Superior temporal gyrus (tissue), 1 donor: ENCODE results near the gene TMEM240.
"Not testable (repeated sequence)": the region's sequence is repeated elsewhere in the genome, so short reads cannot be mapped to it uniquely, and the experiment has no call there.

Source experiments
- DNase-seq: peaks from one replicate; pipeline ENCODE4 v3.0.0-alpha.2; 2016; ENCODE audit errors: extremely low spot score

TMEM240 gene

DNA sequence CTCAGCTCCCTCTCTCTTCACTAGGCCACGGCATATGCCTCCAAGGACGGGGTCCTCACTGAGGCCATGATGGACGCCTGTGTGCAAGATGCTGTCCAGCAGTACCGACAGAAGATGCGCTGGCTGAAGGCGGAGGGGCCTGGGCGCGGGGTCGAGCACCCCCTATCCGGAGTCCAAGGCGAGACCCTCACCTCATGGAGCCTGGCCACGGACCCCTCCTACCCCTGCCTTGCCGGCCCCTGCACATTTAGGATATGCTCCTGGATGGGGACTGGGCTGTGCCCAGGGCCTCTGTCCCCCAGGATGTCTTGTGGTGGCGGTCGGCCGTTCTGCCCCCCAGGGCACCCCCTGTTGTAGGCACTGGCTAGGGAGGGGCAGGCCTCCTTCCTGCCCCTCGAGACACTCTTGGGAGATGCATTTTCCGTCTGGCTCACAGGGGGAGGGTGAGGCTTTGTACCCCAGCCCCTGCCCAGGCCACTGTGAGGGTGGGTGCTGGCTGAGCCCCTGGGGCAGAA is 44.9 kb downstream of the TMEM240 start:
- not testable (repeated sequence) for DNase-seq

DNA sequence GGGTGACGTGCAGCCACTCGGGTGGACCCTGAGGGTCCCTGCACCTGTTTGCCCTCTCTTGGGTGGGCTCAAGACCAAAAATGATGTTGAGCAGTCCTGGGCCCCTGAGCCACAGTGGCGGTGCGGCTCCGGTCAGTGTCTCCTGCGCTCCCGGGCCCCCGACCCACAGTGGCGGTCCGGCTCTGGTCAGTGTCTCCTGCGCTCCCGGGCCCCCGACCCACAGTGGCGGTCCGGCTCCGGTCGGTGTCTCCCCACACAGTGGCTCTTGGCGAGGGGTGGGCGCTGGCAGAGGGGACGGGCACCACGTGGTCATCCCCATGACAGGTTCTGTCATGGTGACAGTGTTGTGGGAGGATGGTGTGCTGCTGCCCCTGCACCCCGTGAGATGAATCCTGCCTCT is 46.1 kb downstream of the TMEM240 start:
- DNase-seq, result not testable (repeated sequence)

DNA sequence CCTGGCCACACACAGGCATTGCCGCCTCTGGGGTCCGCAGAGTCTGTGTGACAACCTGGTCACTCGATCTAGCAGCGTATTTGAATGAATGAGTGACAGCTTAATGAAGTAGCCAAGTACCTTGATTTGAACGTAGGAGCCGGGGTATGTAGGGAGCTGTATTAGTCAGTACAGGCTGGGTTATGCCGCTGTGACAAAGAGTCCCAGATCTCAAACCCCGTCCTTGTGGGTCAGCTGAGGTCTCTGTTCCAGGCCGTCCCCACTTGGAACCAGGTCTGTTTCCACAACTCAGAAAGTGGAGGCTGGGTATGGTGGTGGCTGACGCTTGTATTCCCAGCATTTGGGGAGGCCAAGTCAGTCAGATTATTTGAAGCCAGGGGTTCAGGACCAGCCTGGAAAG is 48.8 kb downstream of the TMEM240 start:
- DNase-seq, result no peak

DNA sequence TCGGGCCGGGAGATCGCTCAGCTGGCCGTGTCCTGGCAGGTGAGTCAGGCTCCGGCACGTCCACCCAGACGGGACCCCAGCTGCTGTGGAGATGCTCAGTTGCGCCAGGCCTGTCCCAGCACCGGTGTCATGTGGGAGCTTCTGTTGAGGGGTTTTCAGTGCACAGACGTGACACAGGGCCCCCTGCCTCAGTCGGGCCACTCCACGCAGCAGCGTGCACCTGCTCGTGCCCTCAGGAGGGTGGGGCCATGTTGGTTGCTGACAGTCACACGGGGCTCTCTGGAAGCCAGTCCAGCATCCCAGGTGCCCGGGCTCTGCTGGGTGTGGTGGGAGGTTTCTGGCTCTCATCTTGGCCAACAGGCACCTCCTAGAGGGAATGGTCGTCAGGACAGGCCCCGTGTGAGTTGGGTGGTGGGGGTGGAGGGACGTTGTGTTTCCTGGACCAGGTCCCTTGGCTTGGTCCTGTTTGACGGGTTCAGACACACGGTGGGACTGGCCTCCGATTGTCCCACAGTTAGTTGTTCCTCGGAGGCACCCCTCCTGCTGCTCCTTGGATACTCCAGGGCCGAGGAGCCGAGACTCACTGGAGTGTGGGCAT is 49.7 kb downstream of the TMEM240 start:
- no peak for DNase-seq

DNA sequence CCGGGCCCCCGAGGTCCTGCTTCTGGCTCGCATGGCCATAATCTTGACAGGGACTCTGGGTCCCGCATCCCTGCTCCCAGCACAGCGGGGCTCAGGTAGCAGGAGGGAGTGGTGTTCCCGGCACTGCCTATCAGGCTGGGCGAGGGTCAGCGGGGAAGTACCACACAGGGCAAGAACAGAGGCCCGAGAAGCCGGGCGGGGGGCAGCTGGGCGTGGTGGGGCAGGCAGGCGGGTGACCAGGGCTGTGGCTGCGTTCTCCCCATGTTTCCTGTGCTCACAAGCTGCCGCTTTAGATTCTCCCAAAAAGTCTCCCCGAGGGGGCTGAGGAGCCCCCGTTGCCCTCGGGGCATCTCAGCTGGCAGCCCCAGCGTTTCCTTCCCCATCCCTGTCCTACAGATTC is 50.6 kb downstream of the TMEM240 start:
- DNase-seq, result no peak

DNA sequence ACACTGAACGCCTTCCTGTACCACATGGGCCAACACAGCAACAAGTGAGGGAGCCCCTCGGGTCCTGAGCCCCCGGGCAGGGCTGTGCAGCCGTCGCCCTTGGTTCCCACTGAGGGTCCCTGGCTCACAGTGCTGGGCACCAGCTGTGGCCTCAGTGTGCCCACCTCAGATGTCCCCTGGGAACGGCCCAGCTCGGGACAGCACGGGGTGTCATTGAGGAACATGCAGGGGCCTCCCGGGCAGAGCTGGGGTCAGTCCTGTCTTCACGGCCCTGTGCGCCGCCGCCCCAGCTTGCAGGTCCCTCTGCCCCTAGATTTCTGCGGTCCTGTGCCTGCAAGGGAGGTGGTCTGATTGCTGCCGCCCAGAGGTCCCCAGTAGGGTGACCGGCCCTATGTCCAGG is 51.2 kb downstream of the TMEM240 start:
- no peak for DNase-seq

DNA sequence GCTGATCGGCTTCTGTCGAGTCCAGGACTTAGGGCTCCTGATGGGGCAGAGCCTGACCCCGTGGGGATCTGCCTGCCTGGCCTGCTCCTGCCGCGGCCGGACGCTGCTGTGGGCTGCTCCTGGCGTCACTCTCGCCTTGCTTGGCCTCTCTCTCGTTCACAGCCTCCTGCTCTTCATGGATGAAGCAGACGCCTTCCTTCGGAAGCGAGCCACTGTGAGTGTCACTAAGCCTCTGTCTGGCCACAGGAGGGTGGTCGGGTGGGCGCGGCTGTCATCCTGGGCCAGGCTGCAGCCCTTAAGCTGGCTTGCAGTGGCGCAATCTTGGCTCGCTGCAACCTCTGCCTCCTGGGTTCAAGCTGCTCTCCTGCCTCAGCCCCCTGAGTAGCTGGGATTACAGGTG is 52.7 kb downstream of the TMEM240 start:
- no peak for DNase-seq

DNA sequence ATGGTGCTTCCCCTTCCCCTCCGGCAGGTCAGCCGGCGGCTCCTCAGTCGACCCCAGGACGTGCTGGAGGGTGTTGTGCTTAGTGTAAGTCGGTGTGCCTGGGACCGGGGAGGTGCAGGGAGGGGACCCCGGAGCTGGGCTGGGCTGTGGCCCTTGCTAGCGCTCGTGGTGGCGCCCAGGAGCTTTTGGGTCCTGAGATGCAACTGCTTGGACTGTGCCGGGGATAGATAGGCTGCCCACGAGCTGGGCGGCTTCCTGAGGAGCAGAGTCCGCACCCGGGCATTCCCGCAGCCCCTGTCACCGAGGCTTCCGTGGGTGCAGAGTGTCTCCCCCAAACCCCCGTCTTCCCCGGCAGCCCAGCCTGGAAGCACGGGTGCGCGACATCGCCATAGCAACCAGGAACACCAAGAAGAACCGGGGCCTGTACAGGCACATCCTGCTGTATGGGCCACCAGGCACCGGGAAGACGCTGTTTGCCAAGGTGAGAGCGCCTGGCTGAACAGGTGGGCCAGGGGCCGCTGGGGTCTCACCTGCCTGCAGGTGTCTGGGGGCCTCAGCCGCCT is 54.6 kb downstream of the TMEM240 start:
- DNase-seq, result not testable (repeated sequence)

DNA sequence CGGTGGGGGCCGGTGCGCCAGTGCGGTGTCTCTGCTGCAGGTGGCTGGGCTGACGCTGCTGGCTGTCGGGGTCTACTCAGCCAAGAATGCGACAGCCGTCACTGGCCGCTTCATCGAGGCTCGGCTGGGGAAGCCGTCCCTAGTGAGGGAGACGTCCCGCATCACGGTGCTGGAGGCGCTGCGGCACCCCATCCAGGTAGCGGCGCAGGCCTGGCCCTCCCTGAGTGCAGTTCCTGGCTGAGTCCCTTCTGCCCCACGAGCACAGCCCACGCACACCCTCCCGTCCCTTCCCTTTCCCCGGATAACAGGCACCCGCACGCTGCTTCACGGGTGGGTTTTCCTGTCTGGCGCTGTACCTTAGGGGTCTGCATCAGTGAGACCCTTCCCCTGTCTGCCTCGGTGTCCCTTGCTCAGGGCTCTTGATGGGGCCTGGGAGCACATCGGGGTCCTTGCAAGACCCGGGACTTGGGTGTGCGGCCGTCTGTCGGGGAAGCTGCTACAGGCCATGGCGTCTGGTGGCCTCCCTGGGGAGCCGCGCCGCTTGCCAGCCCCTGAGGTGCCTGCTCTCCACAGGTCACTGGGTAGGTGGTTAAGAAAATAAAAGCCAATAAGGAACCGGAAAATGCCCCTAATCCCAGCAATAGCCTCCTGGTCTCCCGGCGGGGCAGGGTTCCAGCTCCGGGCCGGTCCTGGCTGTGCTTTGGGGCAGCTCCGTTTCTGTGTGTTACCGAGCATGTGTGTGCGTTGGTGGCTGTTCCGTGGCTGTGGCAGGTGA is 55.3 kb downstream of the TMEM240 start:
- not testable (repeated sequence) for DNase-seq
